ENCODE measurements around the gene PIEZO1.

GRCh38 chr16:88784856-88785105, 239 bp downstream of the PIEZO1 start:
- TF ChIP-seq FOXP2 (optimal IDR thresholded peaks at IDR 0.05; ENCODE audit: control extremely low read depth, extremely low read length, insufficient read depth) (no peak), EZH2 (IDR thresholded peaks at IDR 0.05) (no peak)

Measured in SK-N-MC (cell line).